ENCODE data around the gene REEP6. TPM values are rescaled to one million over a fixed set of nuclear protein-coding genes. Genes with fewer than 3 reads are reported as not detected.

Gene REEP6
- total and polyA plus RNA-seq, 2 of the 4 experiments (the other 2 are of a cell fraction), result 1.3 to 2.2 TPM

GRCh38 chr19:1457892-1458291 is 33.1 kb upstream of the REEP6 start:
- Histone ChIP-seq H3K9me1 (ENCODE audit: insufficient read depth, low read length) (0 out of 2 replicates have a peak, but pooled peaks cover 2% of the 10 kb centered on the region), H4K20me1 (ENCODE audit: insufficient read depth, low read length) (peaks cover 34% of the 10 kb centered on the region), H3K27ac (ENCODE audit: insufficient read depth, low read length) (no peak overlapping the region), H3K4me1 (ENCODE audit: control insufficient read depth, insufficient read depth, low read length) (no peaks in the 10 kb centered on the region), H3K79me1 (ENCODE audit: low read depth in 1 of 2, low read length in 2 of 2) (no peaks in the 10 kb centered on the region), H3K18ac (ENCODE audit: low read depth, low read length) (no peak overlapping the region), H3K9ac (ENCODE audit: low read depth, low read length) (no peak overlapping the region), H2AK9ac (replicated peaks; ENCODE audit: low read depth, low read length, poor library complexity) (no peak overlapping the region), H2BK120ac (ENCODE audit: low read depth, low read length) (no peak overlapping the region), H3K27me3 (ENCODE audit: control insufficient read depth, insufficient read depth, low read length) (peaks cover 36% of the 10 kb centered on the region), H2AFZ (replicated peaks; ENCODE audit: low read length, poor library complexity) (no peak overlapping the region), H2BK15ac (ENCODE audit: low read depth, low read length) (no peak overlapping the region), H3K36me3 (ENCODE audit: control insufficient read depth, insufficient read depth, low read length) (peaks cover 3% of the 10 kb centered on the region; the same call in 1 of the 2 replicates), H4K5ac (ENCODE audit: low read depth, low read length) (no peak overlapping the region), H4K91ac (ENCODE audit: insufficient read depth, low read depth, low read length) (no peak overlapping the region), H3K4me3 (ENCODE audit: insufficient read depth, low read depth, low read length) (no peak overlapping the region), H3K9me3 (ENCODE audit: control insufficient read depth, insufficient read depth, low read length) (no peaks in the 10 kb centered on the region), H3K4ac (ENCODE audit: low read depth, low read length) (no peak overlapping the region), H2AK5ac (ENCODE audit: low read depth, low read length) (no peak overlapping the region), H2BK5ac (ENCODE audit: low read depth, low read length, poor library complexity, severe bottlenecking) (no peak overlapping the region), H2BK20ac (ENCODE audit: low read depth, low read length) (no peak overlapping the region), H3K14ac (replicated peaks; ENCODE audit: low read depth, low read length) (no peak overlapping the region), H3K23ac (ENCODE audit: low read depth, low read length) (no peak overlapping the region), H3K56ac (ENCODE audit: extremely low read depth, insufficient read depth, low read length) (no peak overlapping the region), H4K8ac (ENCODE audit: low read depth in 2 of 2, low read length in 2 of 2) (no peak overlapping the region), H3K4me2 (ENCODE audit: low read depth, low read length) (no peak overlapping the region)
- ChIA-PET POLR2A (ENCODE audit: unreplicated experiment) (no interaction called here), CTCF (no interaction called here)
- dilution Hi-C loops (cut with HindIII; ENCODE audit: low sequenced_read_pairs, unreplicated experiment) (no loop called here), in situ Hi-C loops (cut with MboI; ENCODE audit: low sequenced_read_pairs) (no loop called here), intact Hi-C loops (cut with micrococcal nuclease) (no loop called here)
- WGBS, 2 experiments (ENCODE audit: extremely low coverage in 2 of 2, insufficient read length in 1 of 2), result 90% methylated on average over 4 of the region's 16 CpGs; no CpG with 5 or more reads in 1 of the 2 experiments
- no peak for ATAC-seq (ENCODE audit: low read depth)
- TF ChIP-seq FOS (IDR thresholded peaks at IDR 0.05; ENCODE audit: low read depth, low read length) (no peak), MXI1 (IDR thresholded peaks at IDR 0.05; ENCODE audit: borderline replicate concordance, low read depth, low read length) (no peak), CHD1 (IDR thresholded peaks at IDR 0.05; ENCODE audit: low read depth, low read length) (no peak), SMC3 (IDR thresholded peaks at IDR 0.05; ENCODE audit: low read depth, low read length) (no peak), CTCF (conservative IDR thresholded peaks at IDR 0.05; ENCODE audit: low read depth, low read length) (no peak)
- DNase-seq, result no peak
- no TSS peak for BruUV-seq (replicated peaks)
